Testis (tissue), 3 donors: Measurements from ENCODE around the gene DNMBP. TPM values are rescaled to one million over a fixed set of nuclear protein-coding genes. Genes with fewer than 3 reads are reported as not detected.
"Not testable (repeated sequence)": the region's sequence is repeated elsewhere in the genome, so short reads cannot be mapped to it uniquely, and the experiment has no call there.

Experiments used
- DNase-seq: peaks from one replicate; pipeline ENCODE4 v3.0.0-alpha.2; 2019
- H3K27ac ChIP-seq, 2 donors: fragments of 200-600 bp; sonication (generic); one replicate each; pipeline ENCODE4 v1.5.1; 2019
- H3K27me3 ChIP-seq: fragments of 200-600 bp; sonication (generic); one replicate; pipeline ENCODE4 v1.5.1; 2019
- H3K36me3 ChIP-seq: fragments of 200-600 bp; sonication (generic); one replicate; pipeline ENCODE4 v1.5.1; 2017; ENCODE audit warnings: low read depth; ENCODE audit errors: missing control alignments
- H3K4me1 ChIP-seq: fragments of 200-600 bp; sonication (generic); one replicate; pipeline ENCODE4 v1.5.1; 2019
- H3K4me3 ChIP-seq, 2 donors: fragments of 200-600 bp; sonication (generic); one replicate each; pipeline ENCODE4 v1.5.1; 2017 to 2019
- H3K9me3 ChIP-seq: fragments of 200-600 bp; sonication (generic); one replicate; pipeline ENCODE4 v1.5.1; 2017
- POLR2A ChIP-seq: fragments of 450-650 bp; IDR thresholded peaks from one replicate; pipeline ENCODE4 v1.6.1; 2017; ENCODE audit warnings: antibody characterized with exemption, mild to moderate bottlenecking, moderate library complexity
- WGBS, 2 donors: methylation state at CpG; one replicate each; pipeline ENCODE4 v1.1.5; 2018; 5-methylcytosine and 5-hydroxymethylcytosine counted together
- intact Hi-C: fragments of 100-400 bp; cut with DNase I; formaldehyde crosslinking; loops from one replicate; pipeline ENCODE4 v1.15.1; 2023; ENCODE audit warnings: low total_unique reads
- polyA plus RNA-seq: library from polyadenylated mRNA; stranded (reverse); fragments of 350-450 nt; fragmentation: Illumina TruSeq; extraction: RNeasy Lipid Tissue Mini Kit (QIAGEN cat#74804); gene quantifications from one replicate; pipeline ENCODE4 v1.2.3, GENCODE V29; 2014; ENCODE audit warnings: low read depth, low replicate concordance; ENCODE audit not compliant: insufficient read depth
- total RNA-seq, 2 donors: library from RNA; depleted of rRNA; stranded (reverse); fragments of >200 nt; gene quantifications; one replicate each; pipeline ENCODE4 v1.2.3, GENCODE V29; 2016
- TF ChIP-seq, protein P1 (sequence below), 3 experiments: fragments of 450-650 bp in 2 of 3; fragments of 200-600 bp in 1 of 3; sonication (generic) in 1 of 3; IDR thresholded peaks; one replicate each; pipeline ENCODE4 v1.5.1; 2016 to 2019; ENCODE audit warnings: antibody characterized with exemption in 3 of 3, mild to moderate bottlenecking in 2 of 3, moderate library complexity in 1 of 3

The DNMBP gene
- total and polyA plus RNA-seq, 3 donors from 2014 or later = 20.8 to 36.0 (median 33.4) TPM

GRCh38 chr10:99844433-99844955 is 165.3 kb downstream of the DNMBP start:
- DNase-seq = no peak
- Histone ChIP-seq H3K27me3 (no peaks in the 10 kb centered on the region), H3K4me3 (no peak overlapping the region), H3K36me3 (no peaks in the 10 kb centered on the region), H3K9me3 (no peaks in the 10 kb centered on the region), H3K4me1 (peaks cover 8% of the 10 kb centered on the region), H3K27ac (no peak overlapping the region)
- 72 to 81% methylated on average over 6 of the region's 6 CpGs for WGBS, 2 donors
- TF ChIP-seq POLR2A = no peak
- TF ChIP-seq, protein P1, sequence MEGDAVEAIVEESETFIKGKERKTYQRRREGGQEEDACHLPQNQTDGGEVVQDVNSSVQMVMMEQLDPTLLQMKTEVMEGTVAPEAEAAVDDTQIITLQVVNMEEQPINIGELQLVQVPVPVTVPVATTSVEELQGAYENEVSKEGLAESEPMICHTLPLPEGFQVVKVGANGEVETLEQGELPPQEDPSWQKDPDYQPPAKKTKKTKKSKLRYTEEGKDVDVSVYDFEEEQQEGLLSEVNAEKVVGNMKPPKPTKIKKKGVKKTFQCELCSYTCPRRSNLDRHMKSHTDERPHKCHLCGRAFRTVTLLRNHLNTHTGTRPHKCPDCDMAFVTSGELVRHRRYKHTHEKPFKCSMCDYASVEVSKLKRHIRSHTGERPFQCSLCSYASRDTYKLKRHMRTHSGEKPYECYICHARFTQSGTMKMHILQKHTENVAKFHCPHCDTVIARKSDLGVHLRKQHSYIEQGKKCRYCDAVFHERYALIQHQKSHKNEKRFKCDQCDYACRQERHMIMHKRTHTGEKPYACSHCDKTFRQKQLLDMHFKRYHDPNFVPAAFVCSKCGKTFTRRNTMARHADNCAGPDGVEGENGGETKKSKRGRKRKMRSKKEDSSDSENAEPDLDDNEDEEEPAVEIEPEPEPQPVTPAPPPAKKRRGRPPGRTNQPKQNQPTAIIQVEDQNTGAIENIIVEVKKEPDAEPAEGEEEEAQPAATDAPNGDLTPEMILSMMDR (IDR thresholded peaks at IDR 0.05) = no peak
- intact Hi-C loops = loop anchor here (10.0 kb wide), 1 partner anchor 200 kb away; no protein-coding TSS in a partner anchor

- DNase-seq = no peak
- no peaks in the 10 kb centered on the region for H3K27me3 ChIP-seq
- H3K4me1 ChIP-seq = peaks cover 8% of the 10 kb centered on the region
- H3K36me3 ChIP-seq = no peaks in the 10 kb centered on the region
- WGBS, 2 donors = 88 to 91% methylated on average over 3 of the region's 3 CpGs
- intact Hi-C loops = loop anchor here (10.0 kb wide), 1 partner anchor 201 kb away; no protein-coding TSS in a partner anchor
- no peak overlapping the region for H3K4me3 ChIP-seq
- no peaks in the 10 kb centered on the region for H3K9me3 ChIP-seq
- no peak overlapping the region for H3K27ac ChIP-seq
- TF ChIP-seq, protein P1 (IDR thresholded peaks at IDR 0.05) = no peak
- TF ChIP-seq POLR2A = no peak
Measured at GRCh38 chr10:99843310-99843709, 166.4 kb downstream of the DNMBP start.

DNA sequence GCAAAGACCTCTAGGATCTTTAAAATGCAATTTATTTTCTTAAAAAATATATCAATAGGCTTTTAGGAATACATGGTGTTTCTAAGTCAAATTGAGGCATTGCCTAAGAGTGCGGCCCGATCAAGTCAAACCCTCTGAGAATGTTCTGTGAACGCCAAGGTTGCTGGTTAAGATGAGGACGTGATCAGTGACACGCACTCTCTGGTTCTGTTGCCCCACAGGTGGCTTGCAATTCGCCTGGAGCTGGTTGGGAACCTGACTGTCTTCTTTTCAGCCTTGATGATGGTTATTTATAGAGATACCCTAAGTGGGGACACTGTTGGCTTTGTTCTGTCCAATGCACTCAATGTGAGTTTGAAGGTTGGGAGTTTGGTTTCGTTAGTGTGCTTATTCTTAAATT is 168.0 kb downstream of the DNMBP start:
- Histone ChIP-seq H3K4me1 (peaks cover 8% of the 10 kb centered on the region), H3K27ac (no peak overlapping the region), H3K9me3 (no peaks in the 10 kb centered on the region), H3K36me3 (no peaks in the 10 kb centered on the region), H3K4me3 (no peak overlapping the region), H3K27me3 (no peaks in the 10 kb centered on the region)
- no peak for DNase-seq
- 91 to 92% methylated on average over 7 of the region's 7 CpGs for WGBS, 2 donors
- intact Hi-C loops = loop anchor here (10.0 kb wide), 1 partner anchor 203 kb away; no protein-coding TSS in a partner anchor
- no peak for TF ChIP-seq POLR2A
- TF ChIP-seq, protein P1 (IDR thresholded peaks at IDR 0.05) = no peak

DNA sequence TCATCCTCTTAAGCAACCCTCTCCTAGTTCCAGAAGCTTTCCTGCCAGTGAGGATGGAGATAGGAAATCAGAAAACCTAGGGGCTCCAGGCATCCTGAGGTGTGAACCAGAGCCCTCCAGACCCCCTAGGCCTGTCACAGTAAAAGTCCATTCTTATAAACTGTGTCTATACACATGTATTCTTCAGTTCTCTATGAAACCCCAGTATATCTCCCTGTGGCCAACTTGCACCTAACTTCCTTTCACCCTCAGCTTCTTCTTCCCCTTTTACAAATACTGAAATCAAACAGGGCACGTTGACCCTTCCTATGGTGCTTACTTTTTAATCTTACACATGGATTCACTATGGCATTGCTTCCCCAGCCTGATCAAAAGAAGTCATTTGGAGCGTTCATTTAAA is 168.9 kb downstream of the DNMBP start:
- not testable (repeated sequence) for H3K36me3 ChIP-seq, H3K27me3 ChIP-seq, H3K4me1 ChIP-seq, H3K27ac ChIP-seq, H3K4me3 ChIP-seq, H3K9me3 ChIP-seq, DNase-seq
- WGBS, 2 donors = 63 to 92% methylated on average over 2 of the region's 2 CpGs
- intact Hi-C loops = loop anchor here (10.0 kb wide), 1 partner anchor 204 kb away; no protein-coding TSS in a partner anchor

DNA sequence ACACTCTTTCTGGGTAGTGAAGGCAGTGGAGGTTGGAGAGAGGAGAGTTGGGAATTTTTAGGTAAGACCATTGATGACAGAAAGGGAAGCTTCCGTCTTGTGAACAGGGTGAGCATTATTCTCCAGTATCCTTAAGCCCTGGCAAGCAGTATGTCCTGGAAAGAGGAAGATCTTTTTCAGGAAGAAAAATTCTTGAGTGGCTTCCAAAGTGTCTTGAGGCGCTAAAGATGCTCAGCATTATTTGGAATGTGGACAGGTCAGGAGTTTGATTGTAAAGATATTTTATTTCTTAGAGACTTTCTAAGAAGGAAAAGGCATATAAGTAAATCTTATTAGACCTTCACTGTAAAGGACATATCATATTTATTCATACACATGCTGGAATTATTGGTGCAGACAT is 173.0 kb downstream of the DNMBP start:
- Histone ChIP-seq H3K36me3 (no peaks in the 10 kb centered on the region), H3K4me1 (no peaks in the 10 kb centered on the region), H3K4me3 (no peak overlapping the region), H3K27ac (no peak overlapping the region), H3K9me3 (no peaks in the 10 kb centered on the region), H3K27me3 (no peaks in the 10 kb centered on the region)
- no peak for TF ChIP-seq POLR2A
- TF ChIP-seq, protein P1 (IDR thresholded peaks at IDR 0.05) = no peak
- 51 to 75% methylated on average over 2 of the region's 2 CpGs for WGBS, 2 donors
- intact Hi-C loops = no loop called here
- DNase-seq = no peak
